GM12878 (cell line): ENCODE results near the gene GIGYF2. TPM values are rescaled to one million over a fixed set of nuclear protein-coding genes. Genes with fewer than 3 reads are reported as not detected.

Experiments used
- ATAC-seq: fragments of 200-7000 bp; cut with Tn5 transposase; 3 replicates; pipeline ENCODE4 v1.9.1; 2020; ENCODE audit warnings: mild to moderate bottlenecking, moderate library complexity
- BruUV-seq: library from RNA; stranded (reverse); fragments of 400-500 nt; replicated peaks from 2 replicates; lab custom pipeline; 2021; lab: Mats Ljungman, UMichigan
- CTCF ChIA-PET: fragments of 300-600 bp; sonication (Branson Sonifier 250); formaldehyde crosslinking; extraction: SDS; loops from one replicate; lab custom pipeline; 2021; ENCODE audit warnings: inconsistent platforms; lab: Yijun Ruan, JAX
- POLR2A ChIA-PET: fragments of 350-600 bp; formaldehyde crosslinking; extraction: SDS; loops from one replicate; lab custom pipeline; 2021; ENCODE audit warnings: inconsistent platforms; lab: Charles Lee
- RAD21 ChIA-PET: fragments of 300-600 bp; sonication (Branson Sonifier 250); formaldehyde crosslinking; loops from one replicate; lab custom pipeline; 2023; ENCODE audit warnings: antibody characterized with exemption; ENCODE audit not compliant: unreplicated experiment; lab: Charles Lee
- SMC1A ChIA-PET: fragments of 300-600 bp; sonication (Branson Sonifier 250); formaldehyde crosslinking; loops from one replicate; lab custom pipeline; 2023; ENCODE audit not compliant: unreplicated experiment, uncharacterized antibody; lab: Charles Lee
- DNase-seq: peaks from one replicate; pipeline ENCODE4 v3.0.0-alpha.2; 2011; ENCODE audit warnings: low read depth, low spot score
- FAIRE-seq: peaks from 3 replicates; lab custom pipeline; 2011; peaks lifted over from hg19 to GRCh38; lab: Jason Lieb, UNC
- H2AFZ ChIP-seq: 2 replicates; pipeline ENCODE4 v1.6.0; 2011; ENCODE audit warnings: low read depth, low read length, control low read depth; ENCODE audit not compliant: control insufficient read depth
- H3K27ac ChIP-seq: 2 replicates; pipeline ENCODE4 v1.5.1; 2011; ENCODE audit warnings: control low read depth; ENCODE audit not compliant: control insufficient read depth, insufficient read depth
- H3K27me3 ChIP-seq, 2 experiments: replicated peaks in 1 of 2; 2 replicates each; pipeline versions ENCODE4 v1.6.0 to v1.6.1; 2011; ENCODE audit warnings: low read length in 1 of 2; ENCODE audit not compliant: control insufficient read depth in 2 of 2, insufficient read depth in 2 of 2
- H3K36me3 ChIP-seq, 2 experiments: 2 replicates each; pipeline ENCODE4 v1.5.1; 2011; ENCODE audit warnings: low read length in 1 of 2; ENCODE audit not compliant: control insufficient read depth in 2 of 2, insufficient read depth in 2 of 2
- H3K4me1 ChIP-seq: 2 replicates; pipeline ENCODE4 v1.6.1; 2011; ENCODE audit warnings: mild to moderate bottlenecking, low read length, moderate library complexity, mixed read lengths; ENCODE audit not compliant: control insufficient read depth, insufficient read depth
- H3K4me2 ChIP-seq: 2 replicates; pipeline ENCODE4 v1.6.0; 2011; ENCODE audit warnings: control low read depth; ENCODE audit not compliant: control insufficient read depth, insufficient read depth
- H3K4me3 ChIP-seq: fragments of 200-600 bp; sonication (generic); 2 replicates; pipeline ENCODE4 v1.5.1; 2016
- H3K79me2 ChIP-seq: 2 replicates; pipeline ENCODE4 v1.6.0; 2011; ENCODE audit warnings: low read length; ENCODE audit not compliant: control insufficient read depth, insufficient read depth
- H3K9ac ChIP-seq: 2 replicates; pipeline ENCODE4 v1.8.0; 2011; ENCODE audit warnings: low read length, control low read depth, mixed read lengths; ENCODE audit not compliant: control insufficient read depth, insufficient read depth
- H3K9me3 ChIP-seq: replicated peaks from 3 replicates; pipeline ENCODE4 v1.5.1; 2011; ENCODE audit warnings: mild to moderate bottlenecking, low read length; ENCODE audit not compliant: control insufficient read depth, insufficient read depth
- H4K20me1 ChIP-seq: 2 replicates; pipeline ENCODE4 v1.6.0; 2011; ENCODE audit not compliant: control insufficient read depth, insufficient read depth
- ETV6 ChIP-seq, 2 experiments: fragments of 450-650 bp in 1 of 2; IDR thresholded peaks in 1 of 2; conservative IDR thresholded peaks in 1 of 2; 2 replicates each; pipeline ENCODE4 v1.6.1; 2014; ENCODE audit warnings: antibody characterized with exemption in 1 of 2, borderline replicate concordance in 1 of 2, low read depth in 1 of 2, mild to moderate bottlenecking in 1 of 2, moderate library complexity in 1 of 2
- FOXK2 ChIP-seq: fragments of 450-650 bp; IDR thresholded peaks from 2 replicates; pipeline ENCODE4 v1.6.1; 2017; ENCODE audit warnings: mild to moderate bottlenecking, moderate library complexity
- MTA3 ChIP-seq: IDR thresholded peaks from 2 replicates; pipeline ENCODE4 v1.6.1; 2012; ENCODE audit warnings: low read length, inconsistent platforms, borderline replicate concordance
- MYC ChIP-seq: IDR thresholded peaks from 2 replicates; pipeline ENCODE4 v1.6.1; 2011; ENCODE audit warnings: mild to moderate bottlenecking, low read length, moderate library complexity, inconsistent platforms; ENCODE audit not compliant: insufficient read depth, insufficient replicate concordance, insufficient read length, severe bottlenecking
- RUNX3 ChIP-seq: IDR thresholded peaks from 2 replicates; pipeline ENCODE4 v1.6.1; 2012; ENCODE audit warnings: low read length, inconsistent platforms
- SIX5 ChIP-seq: IDR thresholded peaks from 2 replicates; pipeline ENCODE4 v1.6.1; 2011; ENCODE audit warnings: mild to moderate bottlenecking, low read depth, low read length, moderate library complexity; ENCODE audit not compliant: severe bottlenecking
- WGBS: methylation state at CpG from one replicate; pipeline ENCODE4 v1.1.6; 2016; ENCODE audit warnings: low lambda C conversion rate; ENCODE audit not compliant: insufficient replicate concordance, insufficient coverage; ENCODE audit errors: missing lambda C conversion rate; 5-methylcytosine and 5-hydroxymethylcytosine counted together
- in situ Hi-C: fragments of 300-500 bp; cut with MboI; formaldehyde crosslinking; loops from 9 replicates; pipeline ENCODE4 v1.14.3; 2018; ENCODE audit warnings: mixed read lengths
- intact Hi-C: fragments of 100-400 bp; cut with micrococcal nuclease; formaldehyde crosslinking; loops from one replicate; pipeline ENCODE4 v1.14.2; 2022; ENCODE audit not compliant: unreplicated experiment
- polyA plus RNA-seq, 11 experiments: library from polyadenylated mRNA; depleted of rRNA in 4 of 11; unstranded in 6 of 11; stranded (reverse) in 5 of 11; fragments of >200 nt; fragmentation: Nextera tagmentation in 4 of 11; fragmentation: Illumina TruSeq in 1 of 11; extraction: Ambion mirVana in 4 of 11; extraction: Trizol in 1 of 11; gene quantifications; 1 replicate in 1 of 11; 2 replicates in 10 of 11; pipeline versions ENCODE4 v1.2.1 to v1.2.3, GENCODE V29; 2011 to 2016; ENCODE audit warnings: inconsistent platforms in 2 of 11, missing spikeins in 2 of 11, low read depth in 1 of 11
- total RNA-seq, 4 experiments: library from RNA; depleted of rRNA in 3 of 4; stranded (reverse); fragments of >200 nt in 3 of 4; fragmentation: Illumina TruSeq in 1 of 4; extraction: Trizol in 1 of 4; gene quantifications; 2 replicates each; pipeline versions ENCODE4 v1.2.1 to v1.2.3, GENCODE V29; 2013 to 2021
- TF ChIP-seq, protein P1 (sequence below): IDR thresholded peaks from 2 replicates; pipeline ENCODE4 v1.6.1; 2011; ENCODE audit warnings: borderline replicate concordance, low read depth, mild to moderate bottlenecking, moderate library complexity, mixed read lengths, low read length; ENCODE audit not compliant: insufficient read depth; ENCODE audit errors: extremely low read length
- TF ChIP-seq, protein P2 (sequence below): fragments of 450-650 bp; IDR thresholded peaks from 2 replicates; pipeline ENCODE4 v1.6.1; 2017; ENCODE audit warnings: mild to moderate bottlenecking, moderate library complexity
- TF ChIP-seq, protein P3 (sequence below): fragments of 450-650 bp; IDR thresholded peaks from 2 replicates; pipeline ENCODE4 v1.6.1; 2017; ENCODE audit warnings: antibody characterized with exemption, mild to moderate bottlenecking, moderate library complexity
- TF ChIP-seq, protein P4 (sequence below): fragments of 450-650 bp; IDR thresholded peaks from 2 replicates; pipeline ENCODE4 v1.6.1; 2016; ENCODE audit warnings: mild to moderate bottlenecking
- TF ChIP-seq, protein P5 (sequence below): IDR thresholded peaks from 2 replicates; pipeline ENCODE4 v1.6.1; 2011; ENCODE audit warnings: low read depth, low read length, improper control_type of control experiment, borderline replicate concordance

Gene GIGYF2
- total and polyA plus RNA-seq, 10 of the 15 experiments (the other 5 are each of a cell fraction or from before 2014, with no cell fraction given) = 12.2 to 47.2 (median 39.0) TPM

DNA sequence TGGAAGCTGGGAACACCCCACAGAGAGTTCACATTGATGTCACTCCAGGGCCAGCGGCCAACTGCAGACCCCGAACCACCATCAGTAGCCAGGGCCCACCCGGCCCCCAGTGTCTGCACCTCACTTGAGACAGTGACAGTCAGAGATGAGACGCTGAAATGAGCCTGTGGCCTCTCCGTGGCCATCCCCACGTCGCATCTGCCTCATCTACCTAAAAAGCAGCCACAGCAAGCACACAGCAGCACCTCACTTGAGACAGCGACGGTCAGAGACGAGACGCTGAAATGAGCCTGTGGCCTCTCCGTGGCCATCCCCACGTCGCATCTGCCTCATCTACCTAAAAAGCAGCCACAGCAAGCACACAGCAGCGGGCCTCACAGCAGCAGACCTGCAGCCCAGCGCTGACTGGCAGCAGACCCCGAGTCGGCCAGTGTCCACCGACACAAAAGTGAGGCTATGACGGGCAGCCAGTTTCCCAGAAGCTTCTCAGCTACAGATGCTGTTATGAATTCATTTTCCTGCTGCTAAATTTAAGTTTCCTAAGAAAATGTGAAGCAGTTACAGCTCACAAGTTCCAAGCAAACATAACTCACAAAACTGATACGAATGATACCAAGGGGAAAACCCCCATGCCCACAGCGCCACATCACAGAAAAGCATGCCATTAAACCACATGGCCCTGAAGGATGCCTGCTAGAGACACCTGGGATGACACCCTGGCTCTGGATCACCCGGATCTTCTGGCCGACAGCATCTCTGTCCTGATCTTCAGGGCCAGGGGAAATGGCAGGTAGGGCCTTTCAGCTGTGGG lies 200.7 kb downstream of the GIGYF2 start:
- ChIA-PET CTCF (interaction anchor here (0.7 to 1.1 kb wide), 2 partner anchors 155 kb away, joined by 3 read pairs; no protein-coding TSS in a partner anchor), RAD21 (no interaction called here), POLR2A (no interaction called here), SMC1A (no interaction called here)
- H3K9ac ChIP-seq = no peak overlapping the region
- no peaks in the 10 kb centered on the region for H3K27me3 ChIP-seq
- no peak for DNase-seq
- no peak overlapping the region for H3K4me3 ChIP-seq
- H3K36me3 ChIP-seq = no peaks in the 10 kb centered on the region
- H2AFZ ChIP-seq = no peak overlapping the region
- 55% methylated on average over 24 of the region's 24 CpGs for WGBS
- H3K4me2 ChIP-seq = no peak overlapping the region
- intact Hi-C loops (no loop called here), in situ Hi-C loops (no loop called here)
- no TSS peak for BruUV-seq
- FAIRE-seq = no peak
- no peaks in the 10 kb centered on the region for H4K20me1 ChIP-seq
- no peak overlapping the region for H3K27ac ChIP-seq
- no peaks in the 10 kb centered on the region for H3K9me3 ChIP-seq
- H3K4me1 ChIP-seq = no peaks in the 10 kb centered on the region
- H3K79me2 ChIP-seq = no peaks in the 10 kb centered on the region
- no peak for ATAC-seq
- no peak for TF ChIP-seq RUNX3
- TF ChIP-seq MTA3 = no peak
- no peak for TF ChIP-seq SIX5
- TF ChIP-seq, protein P1, sequence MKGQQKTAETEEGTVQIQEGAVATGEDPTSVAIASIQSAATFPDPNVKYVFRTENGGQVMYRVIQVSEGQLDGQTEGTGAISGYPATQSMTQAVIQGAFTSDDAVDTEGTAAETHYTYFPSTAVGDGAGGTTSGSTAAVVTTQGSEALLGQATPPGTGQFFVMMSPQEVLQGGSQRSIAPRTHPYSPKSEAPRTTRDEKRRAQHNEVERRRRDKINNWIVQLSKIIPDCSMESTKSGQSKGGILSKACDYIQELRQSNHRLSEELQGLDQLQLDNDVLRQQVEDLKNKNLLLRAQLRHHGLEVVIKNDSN = no peak
- TF ChIP-seq, protein P2, sequence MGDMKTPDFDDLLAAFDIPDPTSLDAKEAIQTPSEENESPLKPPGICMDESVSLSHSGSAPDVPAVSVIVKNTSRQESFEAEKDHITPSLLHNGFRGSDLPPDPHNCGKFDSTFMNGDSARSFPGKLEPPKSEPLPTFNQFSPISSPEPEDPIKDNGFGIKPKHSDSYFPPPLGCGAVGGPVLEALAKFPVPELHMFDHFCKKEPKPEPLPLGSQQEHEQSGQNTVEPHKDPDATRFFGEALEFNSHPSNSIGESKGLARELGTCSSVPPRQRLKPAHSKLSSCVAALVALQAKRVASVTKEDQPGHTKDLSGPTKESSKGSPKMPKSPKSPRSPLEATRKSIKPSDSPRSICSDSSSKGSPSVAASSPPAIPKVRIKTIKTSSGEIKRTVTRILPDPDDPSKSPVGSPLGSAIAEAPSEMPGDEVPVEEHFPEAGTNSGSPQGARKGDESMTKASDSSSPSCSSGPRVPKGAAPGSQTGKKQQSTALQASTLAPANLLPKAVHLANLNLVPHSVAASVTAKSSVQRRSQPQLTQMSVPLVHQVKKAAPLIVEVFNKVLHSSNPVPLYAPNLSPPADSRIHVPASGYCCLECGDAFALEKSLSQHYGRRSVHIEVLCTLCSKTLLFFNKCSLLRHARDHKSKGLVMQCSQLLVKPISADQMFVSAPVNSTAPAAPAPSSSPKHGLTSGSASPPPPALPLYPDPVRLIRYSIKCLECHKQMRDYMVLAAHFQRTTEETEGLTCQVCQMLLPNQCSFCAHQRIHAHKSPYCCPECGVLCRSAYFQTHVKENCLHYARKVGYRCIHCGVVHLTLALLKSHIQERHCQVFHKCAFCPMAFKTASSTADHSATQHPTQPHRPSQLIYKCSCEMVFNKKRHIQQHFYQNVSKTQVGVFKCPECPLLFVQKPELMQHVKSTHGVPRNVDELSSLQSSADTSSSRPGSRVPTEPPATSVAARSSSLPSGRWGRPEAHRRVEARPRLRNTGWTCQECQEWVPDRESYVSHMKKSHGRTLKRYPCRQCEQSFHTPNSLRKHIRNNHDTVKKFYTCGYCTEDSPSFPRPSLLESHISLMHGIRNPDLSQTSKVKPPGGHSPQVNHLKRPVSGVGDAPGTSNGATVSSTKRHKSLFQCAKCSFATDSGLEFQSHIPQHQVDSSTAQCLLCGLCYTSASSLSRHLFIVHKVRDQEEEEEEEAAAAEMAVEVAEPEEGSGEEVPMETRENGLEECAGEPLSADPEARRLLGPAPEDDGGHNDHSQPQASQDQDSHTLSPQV = no peak
- TF ChIP-seq, protein P3, sequence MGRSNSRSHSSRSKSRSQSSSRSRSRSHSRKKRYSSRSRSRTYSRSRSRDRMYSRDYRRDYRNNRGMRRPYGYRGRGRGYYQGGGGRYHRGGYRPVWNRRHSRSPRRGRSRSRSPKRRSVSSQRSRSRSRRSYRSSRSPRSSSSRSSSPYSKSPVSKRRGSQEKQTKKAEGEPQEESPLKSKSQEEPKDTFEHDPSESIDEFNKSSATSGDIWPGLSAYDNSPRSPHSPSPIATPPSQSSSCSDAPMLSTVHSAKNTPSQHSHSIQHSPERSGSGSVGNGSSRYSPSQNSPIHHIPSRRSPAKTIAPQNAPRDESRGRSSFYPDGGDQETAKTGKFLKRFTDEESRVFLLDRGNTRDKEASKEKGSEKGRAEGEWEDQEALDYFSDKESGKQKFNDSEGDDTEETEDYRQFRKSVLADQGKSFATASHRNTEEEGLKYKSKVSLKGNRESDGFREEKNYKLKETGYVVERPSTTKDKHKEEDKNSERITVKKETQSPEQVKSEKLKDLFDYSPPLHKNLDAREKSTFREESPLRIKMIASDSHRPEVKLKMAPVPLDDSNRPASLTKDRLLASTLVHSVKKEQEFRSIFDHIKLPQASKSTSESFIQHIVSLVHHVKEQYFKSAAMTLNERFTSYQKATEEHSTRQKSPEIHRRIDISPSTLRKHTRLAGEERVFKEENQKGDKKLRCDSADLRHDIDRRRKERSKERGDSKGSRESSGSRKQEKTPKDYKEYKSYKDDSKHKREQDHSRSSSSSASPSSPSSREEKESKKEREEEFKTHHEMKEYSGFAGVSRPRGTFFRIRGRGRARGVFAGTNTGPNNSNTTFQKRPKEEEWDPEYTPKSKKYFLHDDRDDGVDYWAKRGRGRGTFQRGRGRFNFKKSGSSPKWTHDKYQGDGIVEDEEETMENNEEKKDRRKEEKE = no peak
- no peak for TF ChIP-seq MYC
- TF ChIP-seq ETV6 (conservative IDR thresholded peaks at IDR 0.05 in 1 of 2, IDR thresholded peaks at IDR 0.05 in 1 of 2; ENCODE audit: borderline replicate concordance in 1 of 2, low read depth in 1 of 2) = no peak
- TF ChIP-seq, protein P4, sequence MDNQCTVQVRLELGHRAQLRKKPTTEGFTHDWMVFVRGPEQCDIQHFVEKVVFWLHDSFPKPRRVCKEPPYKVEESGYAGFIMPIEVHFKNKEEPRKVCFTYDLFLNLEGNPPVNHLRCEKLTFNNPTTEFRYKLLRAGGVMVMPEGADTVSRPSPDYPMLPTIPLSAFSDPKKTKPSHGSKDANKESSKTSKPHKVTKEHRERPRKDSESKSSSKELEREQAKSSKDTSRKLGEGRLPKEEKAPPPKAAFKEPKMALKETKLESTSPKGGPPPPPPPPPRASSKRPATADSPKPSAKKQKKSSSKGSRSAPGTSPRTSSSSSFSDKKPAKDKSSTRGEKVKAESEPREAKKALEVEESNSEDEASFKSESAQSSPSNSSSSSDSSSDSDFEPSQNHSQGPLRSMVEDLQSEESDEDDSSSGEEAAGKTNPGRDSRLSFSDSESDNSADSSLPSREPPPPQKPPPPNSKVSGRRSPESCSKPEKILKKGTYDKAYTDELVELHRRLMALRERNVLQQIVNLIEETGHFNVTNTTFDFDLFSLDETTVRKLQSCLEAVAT = no peak
- TF ChIP-seq, protein P5, sequence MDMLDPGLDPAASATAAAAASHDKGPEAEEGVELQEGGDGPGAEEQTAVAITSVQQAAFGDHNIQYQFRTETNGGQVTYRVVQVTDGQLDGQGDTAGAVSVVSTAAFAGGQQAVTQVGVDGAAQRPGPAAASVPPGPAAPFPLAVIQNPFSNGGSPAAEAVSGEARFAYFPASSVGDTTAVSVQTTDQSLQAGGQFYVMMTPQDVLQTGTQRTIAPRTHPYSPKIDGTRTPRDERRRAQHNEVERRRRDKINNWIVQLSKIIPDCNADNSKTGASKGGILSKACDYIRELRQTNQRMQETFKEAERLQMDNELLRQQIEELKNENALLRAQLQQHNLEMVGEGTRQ = no peak
- no peak for TF ChIP-seq FOXK2
